Hepatocyte (in vitro differentiated cells): ENCODE measurements around the gene APLN.

Source experiments
- CTCF ChIP-seq: fragments of 200-600 bp; sonication (generic); IDR thresholded peaks from 2 replicates; pipeline ENCODE4 v1.5.1; 2016; ENCODE audit warnings: antibody characterized with exemption, mild to moderate bottlenecking; ENCODE audit not compliant: poor library complexity
- EZH2 ChIP-seq: fragments of 200-600 bp; sonication (generic); IDR thresholded peaks from 2 replicates; pipeline ENCODE4 v1.6.1; 2016; ENCODE audit warnings: antibody characterized with exemption, mild to moderate bottlenecking, borderline replicate concordance
- EZH2phosphoT487 ChIP-seq: fragments of 200-600 bp; sonication (generic); IDR thresholded peaks from one replicate; pipeline ENCODE4 v1.6.1; 2018; ENCODE audit warnings: antibody characterized with exemption, mild to moderate bottlenecking, low read depth, moderate library complexity; ENCODE audit not compliant: unreplicated experiment, severe bottlenecking

- no peak for TF ChIP-seq EZH2
- TF ChIP-seq CTCF: no peak
- TF ChIP-seq EZH2phosphoT487: no peak
These were observed 38.6 kb upstream of the APLN start for GRCh38 chrX:129693354-129693753.
